Activated CD4-positive, alpha-beta T cell treated with anti-CD3 and anti-CD28 coated beads, Interleukin-2, amount 50 U/mL, for 4 hours (primary cell): Measurements from ENCODE around the gene FBP1.

Experiments used
- DNase-seq, 2 experiments: peaks; one replicate each; pipeline ENCODE4 v3.0.0-alpha.2; 2020

The FBP1 gene

GRCh38 chr9:94655739-94656138, 16.4 kb upstream of the FBP1 start:
- no peak for DNase-seq

GRCh38 chr9:94654165-94654894, 15.0 kb upstream of the FBP1 start:
- DNase-seq = no peak

- no peak for DNase-seq
Measured at GRCh38 chr9:94650949-94651348, 11.6 kb upstream of the FBP1 start.

GRCh38 chr9:94649100-94649819, 9.9 kb upstream of the FBP1 start:
- DNase-seq = no peak

GRCh38 chr9:94648185-94648584, 8.9 kb upstream of the FBP1 start:
- DNase-seq = no peak

GRCh38 chr9:94645901-94646300, 6.6 kb upstream of the FBP1 start:
- DNase-seq = no peak

- no peak for DNase-seq
Measured at GRCh38 chr9:94644543-94644942, 5.2 kb upstream of the FBP1 start.

GRCh38 chr9:94643741-94644140, 4.4 kb upstream of the FBP1 start:
- DNase-seq = no peak

GRCh38 chr9:94643176-94643575, 3.9 kb upstream of the FBP1 start:
- no peak for DNase-seq

- DNase-seq = no peak
Measured at GRCh38 chr9:94642501-94642900, 3.2 kb upstream of the FBP1 start.

- no peak for DNase-seq
Measured at GRCh38 chr9:94639999-94640376, 670 bp upstream of the FBP1 start.

GRCh38 chr9:94638335-94639060, 820 bp downstream of the FBP1 start:
- no peak for DNase-seq

- no peak for DNase-seq
Measured at GRCh38 chr9:94632737-94633136, 6.6 kb downstream of the FBP1 start.

- no peak for DNase-seq
Measured at GRCh38 chr9:94631599-94631998, 7.7 kb downstream of the FBP1 start.

- no peak for DNase-seq
Measured at GRCh38 chr9:94630833-94631232, 8.5 kb downstream of the FBP1 start.

- DNase-seq = no peak
Measured at GRCh38 chr9:94630281-94630680, 9.0 kb downstream of the FBP1 start.

- no peak for DNase-seq
Measured at GRCh38 chr9:94627287-94627686, 12.0 kb downstream of the FBP1 start.

- DNase-seq = no peak
Measured at GRCh38 chr9:94625835-94626234, 13.5 kb downstream of the FBP1 start.

GRCh38 chr9:94624629-94625028, 14.7 kb downstream of the FBP1 start:
- no peak for DNase-seq

- no peak for DNase-seq
Measured at GRCh38 chr9:94623253-94623652, 16.1 kb downstream of the FBP1 start.

- no peak for DNase-seq
Measured at GRCh38 chr9:94622087-94622800, 17.1 kb downstream of the FBP1 start.

GRCh38 chr9:94619026-94619425, 20.3 kb downstream of the FBP1 start:
- no peak for DNase-seq

- no peak for DNase-seq
Measured at GRCh38 chr9:94613003-94613402, 26.3 kb downstream of the FBP1 start.
